ENCODE measurements around the gene ZAP70. TPM values are rescaled to one million over a fixed set of nuclear protein-coding genes. Genes with fewer than 3 reads are reported as not detected.

The ZAP70 gene
- total and polyA plus RNA-seq, 2 donors (not counting 3 experiments of a cell fraction or from before 2014, with no cell fraction given) = 0.14 TPM; not detected in 1

- ChIA-PET POLR2A (no interaction called here), CTCF (interaction anchor here (0.6 to 1.5 kb wide), 3 partner anchors 14 to 17 kb away, joined by 3 to 6 read pairs (median 3); no protein-coding TSS in a partner anchor)
- intact Hi-C loops (cut with micrococcal nuclease) = no loop called here
- no peaks in the 10 kb centered on the region for H4K20me1 ChIP-seq (replicated peaks; ENCODE audit: control insufficient read depth, extremely low read depth, insufficient read depth, low read length)
- no peak overlapping the region for H2AFZ ChIP-seq (ENCODE audit: low read depth, low read length)
- H3K4me1 ChIP-seq (ENCODE audit: control insufficient read depth, extremely low read depth, insufficient read depth, low read length) = no peaks in the 10 kb centered on the region
- DNase-seq (ENCODE audit: low read depth, low spot score) (peak; percentile 9), FAIRE-seq (no peak)
- no peak overlapping the region for H3K27ac ChIP-seq (ENCODE audit: insufficient read depth, low read depth, low read length)
- TF ChIP-seq JUN (IDR thresholded peaks at IDR 0.05; ENCODE audit: borderline replicate concordance, insufficient read depth, insufficient read length, low read depth) (no peak), POLR2A (IDR thresholded peaks at IDR 0.05; ENCODE audit: low read depth, low read length) (no peak), FOS (IDR thresholded peaks at IDR 0.05; ENCODE audit: borderline replicate concordance, insufficient read depth, low read length) (no peak), EZH2 (IDR thresholded peaks at IDR 0.05; ENCODE audit: borderline replicate concordance, low read depth, low read length, severe bottlenecking) (no peak), POLR2AphosphoS5 (IDR thresholded peaks at IDR 0.05; ENCODE audit: insufficient read depth, low read depth, low read length) (no peak), GATA2 (IDR thresholded peaks at IDR 0.05; ENCODE audit: insufficient read depth, insufficient read length, low read depth, low read length) (no peak), CTCF (IDR thresholded peaks at IDR 0.05; ENCODE audit: extremely low read depth in 1 of 2, insufficient read depth in 1 of 2, low read depth in 1 of 2, low read length in 2 of 2) (no peak), MYC (IDR thresholded peaks at IDR 0.05; ENCODE audit: low read depth, low read length) (no peak), MAX (IDR thresholded peaks at IDR 0.05; ENCODE audit: insufficient read depth, insufficient read length) (no peak)
- H3K9me3 ChIP-seq (replicated peaks; ENCODE audit: control insufficient read depth, insufficient read depth, low read length) = no peaks in the 10 kb centered on the region
- H3K27me3 ChIP-seq (ENCODE audit: control insufficient read depth in 2 of 2, insufficient read depth in 2 of 2, low read length in 2 of 2) = no peaks in the 10 kb centered on the region
- H3K4me3 ChIP-seq (replicated peaks in 1 of 3; ENCODE audit: insufficient read depth in 1 of 3, low read depth in 1 of 3, low read length in 3 of 3) = no peak overlapping the region
- no peaks in the 10 kb centered on the region for H3K79me2 ChIP-seq (ENCODE audit: control insufficient read depth, insufficient read depth, low read length)
- H3K9me1 ChIP-seq (replicated peaks; ENCODE audit: control insufficient read depth, extremely low read depth, insufficient read depth, low read length) = no peaks in the 10 kb centered on the region
- dilution Hi-C loops (cut with MboI; ENCODE audit: extremely low pct_ligation_motif_present, low sequenced_read_pairs) = no loop called here
- no peak overlapping the region for H3K4me2 ChIP-seq (ENCODE audit: insufficient read depth, low read length)
- no peaks in the 10 kb centered on the region for H3K36me3 ChIP-seq (ENCODE audit: control insufficient read depth in 2 of 2, extremely low read depth in 1 of 2, insufficient read depth in 2 of 2, low read length in 2 of 2)
- no peak overlapping the region for H3K9ac ChIP-seq (replicated peaks; ENCODE audit: extremely low read depth, insufficient read depth, low read length)
- no TSS peak for BruUV-seq (replicated peaks)
These were observed 13.1 kb downstream of the ZAP70 start for GRCh38 chr2:97726261-97727064.
